ENCODE measurements around the gene RASAL3. TPM values are rescaled to one million over a fixed set of nuclear protein-coding genes. Genes with fewer than 3 reads are reported as not detected.

The RASAL3 gene
- total RNA-seq, 1 experiment from 2014 or later, result not detected

DNA sequence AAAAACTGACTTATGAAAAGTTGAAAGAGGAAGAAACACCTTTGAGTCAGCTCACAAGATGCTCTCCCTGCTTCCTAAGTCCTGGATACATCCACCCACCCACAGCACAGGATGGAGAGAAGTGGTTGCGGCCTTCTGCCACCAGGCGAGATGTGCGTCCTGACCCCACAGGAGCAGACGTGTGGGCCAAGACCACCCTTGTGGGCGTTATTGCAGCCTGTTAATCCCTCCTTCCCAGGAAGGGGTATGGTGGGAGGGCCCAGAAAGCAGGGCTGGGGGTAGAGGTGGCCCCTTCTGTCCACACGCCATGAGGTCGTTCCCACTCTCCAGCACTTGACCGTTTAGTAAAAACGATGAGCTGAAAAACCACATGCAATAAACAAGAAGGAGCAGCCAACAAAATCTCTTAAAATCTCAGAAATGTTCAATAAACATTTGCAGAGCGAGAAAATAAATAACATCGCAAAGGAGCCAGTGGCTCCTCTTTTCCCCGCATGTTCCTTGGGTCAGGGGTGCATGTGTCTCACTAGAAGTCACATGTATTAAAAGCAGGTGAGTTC lies 43.1 kb downstream of the RASAL3 start:
- H3K27ac ChIP-seq (ENCODE audit: low read length), result no peak overlapping the region
- no peak overlapping the region for H2AFZ ChIP-seq (ENCODE audit: low read length)
- peaks cover 23% of the 10 kb centered on the region for H3K4me1 ChIP-seq (ENCODE audit: insufficient read depth, low read length)
- CTCF ChIA-PET, result no interaction called here
- H3K79me2 ChIP-seq (ENCODE audit: low read length), result peaks cover 25% of the 10 kb centered on the region
- DNase-seq (no peak), ATAC-seq (no peak)
- H3K36me3 ChIP-seq (ENCODE audit: low read depth, low read length), result peaks cover 39% of the 10 kb centered on the region
- no peak overlapping the region for H3K4me3 ChIP-seq (ENCODE audit: low read length)
- H4K20me1 ChIP-seq (ENCODE audit: low read length), result peaks cover 20% of the 10 kb centered on the region
- H3K9ac ChIP-seq (ENCODE audit: low read length), result no peak overlapping the region
- POLR2A ChIA-PET (ENCODE audit: unreplicated experiment), result interaction anchor here (0.6 kb wide), 1 partner anchor 11 kb away, joined by 6 read pairs; no protein-coding TSS in a partner anchor
- intact Hi-C loops (cut with micrococcal nuclease), result no loop called here
- no peaks in the 10 kb centered on the region for H3K9me2 ChIP-seq (replicated peaks; ENCODE audit: low read length)
- no peaks in the 10 kb centered on the region for H3F3A ChIP-seq (ENCODE audit: low read length, unreplicated experiment)
- no peaks in the 10 kb centered on the region for H3K27me3 ChIP-seq (ENCODE audit: low read length)
- no peak for TF ChIP-seq EZH2 (IDR thresholded peaks at IDR 0.05; ENCODE audit: low read length, unreplicated experiment)
- TF ChIP-seq, protein P1, sequence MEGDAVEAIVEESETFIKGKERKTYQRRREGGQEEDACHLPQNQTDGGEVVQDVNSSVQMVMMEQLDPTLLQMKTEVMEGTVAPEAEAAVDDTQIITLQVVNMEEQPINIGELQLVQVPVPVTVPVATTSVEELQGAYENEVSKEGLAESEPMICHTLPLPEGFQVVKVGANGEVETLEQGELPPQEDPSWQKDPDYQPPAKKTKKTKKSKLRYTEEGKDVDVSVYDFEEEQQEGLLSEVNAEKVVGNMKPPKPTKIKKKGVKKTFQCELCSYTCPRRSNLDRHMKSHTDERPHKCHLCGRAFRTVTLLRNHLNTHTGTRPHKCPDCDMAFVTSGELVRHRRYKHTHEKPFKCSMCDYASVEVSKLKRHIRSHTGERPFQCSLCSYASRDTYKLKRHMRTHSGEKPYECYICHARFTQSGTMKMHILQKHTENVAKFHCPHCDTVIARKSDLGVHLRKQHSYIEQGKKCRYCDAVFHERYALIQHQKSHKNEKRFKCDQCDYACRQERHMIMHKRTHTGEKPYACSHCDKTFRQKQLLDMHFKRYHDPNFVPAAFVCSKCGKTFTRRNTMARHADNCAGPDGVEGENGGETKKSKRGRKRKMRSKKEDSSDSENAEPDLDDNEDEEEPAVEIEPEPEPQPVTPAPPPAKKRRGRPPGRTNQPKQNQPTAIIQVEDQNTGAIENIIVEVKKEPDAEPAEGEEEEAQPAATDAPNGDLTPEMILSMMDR (conservative IDR thresholded peaks at IDR 0.05; ENCODE audit: low read depth, low read length), result no peak
- no peak for TF ChIP-seq EZH2phosphoT487 (IDR thresholded peaks at IDR 0.05; ENCODE audit: borderline replicate concordance, low read length)
- H3K4me2 ChIP-seq (ENCODE audit: low read length), result no peak overlapping the region
- no TSS peak for BruUV-seq (replicated peaks)
- H3K9me3 ChIP-seq (ENCODE audit: low read length), result no peaks in the 10 kb centered on the region

DNA sequence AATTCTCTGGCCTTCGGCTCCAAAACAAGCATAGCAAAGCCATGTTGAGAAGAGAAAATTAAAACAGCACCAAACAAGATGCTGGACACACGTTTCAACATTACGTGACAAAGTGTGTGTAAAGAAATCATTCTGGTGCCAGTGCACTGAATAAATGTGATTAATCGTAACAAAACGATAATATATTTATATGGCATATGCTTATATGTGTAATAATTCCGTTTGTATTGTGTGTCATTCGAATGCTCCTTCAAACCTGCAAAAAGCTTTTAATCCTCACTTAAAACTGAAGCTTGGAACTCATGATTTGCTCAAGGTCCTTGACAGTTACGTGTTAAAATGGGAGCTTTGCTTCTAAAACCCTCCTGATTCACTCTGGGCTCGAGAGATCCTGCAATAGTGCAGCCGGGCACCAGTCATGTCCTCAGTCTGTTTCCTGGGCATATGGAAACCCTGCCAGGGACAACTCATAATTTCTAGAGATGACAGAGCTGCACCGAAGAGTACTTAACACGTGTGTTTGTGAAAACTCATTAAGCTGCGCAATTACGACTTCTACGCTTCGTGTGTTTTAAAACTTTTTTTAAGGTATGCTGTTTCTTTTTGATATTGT lies 44.8 kb downstream of the RASAL3 start:
- POLR2A ChIA-PET (ENCODE audit: unreplicated experiment), result interaction anchor here (0.6 to 1.5 kb wide), 6 partner anchors 9 to 281 kb away, joined by 3 to 23 read pairs (median 5); partner anchors contain the start of gene AKAP8
- Histone ChIP-seq H2AFZ (ENCODE audit: low read length) (peak overlapping the region; percentile 49; the same call in 1 of the 2 replicates), H3K27me3 (ENCODE audit: low read length) (no peaks in the 10 kb centered on the region), H3K79me2 (ENCODE audit: low read length) (peaks cover 42% of the 10 kb centered on the region), H3F3A (ENCODE audit: low read length, unreplicated experiment) (no peaks in the 10 kb centered on the region), H3K4me3 (ENCODE audit: low read length) (peak overlapping the region; percentile 97), H3K4me2 (ENCODE audit: low read length) (peak overlapping the region; percentile 89), H3K9ac (ENCODE audit: low read length) (peak overlapping the region; percentile 33; the same call in 1 of the 2 replicates), H3K36me3 (ENCODE audit: low read depth, low read length) (peaks cover 33% of the 10 kb centered on the region), H3K9me3 (ENCODE audit: low read length) (no peaks in the 10 kb centered on the region), H3K9me2 (replicated peaks; ENCODE audit: low read length) (no peaks in the 10 kb centered on the region), H3K27ac (ENCODE audit: low read length) (0 out of 2 replicates have a peak overlapping the region, but pooled peaks have one; percentile 11), H3K4me1 (ENCODE audit: insufficient read depth, low read length) (peaks cover 23% of the 10 kb centered on the region), H4K20me1 (ENCODE audit: low read length) (peaks cover 24% of the 10 kb centered on the region)
- ATAC-seq, result peak; percentile 21
- DNase-seq, result peak; percentile 43
- intact Hi-C loops (cut with micrococcal nuclease), result loop anchor here (1.0 to 10.0 kb wide), 3 partner anchors 40 to 155 kb away; partner anchors contain the start of gene AKAP8
- CTCF ChIA-PET, result interaction anchor here (1.8 kb wide), 1 partner anchor 136 kb away, joined by 15 read pairs; no protein-coding TSS in a partner anchor
- no TSS peak for BruUV-seq (replicated peaks)
- TF ChIP-seq EZH2phosphoT487 (IDR thresholded peaks at IDR 0.05; ENCODE audit: borderline replicate concordance, low read length) (no peak), EZH2 (IDR thresholded peaks at IDR 0.05; ENCODE audit: low read length, unreplicated experiment) (no peak)
- TF ChIP-seq, protein P1 (conservative IDR thresholded peaks at IDR 0.05; ENCODE audit: low read depth, low read length), result peak; percentile 16; the same call in 1 of the 2 replicates

Measured in PC-3 (cell line).